H1 (cell line): ENCODE results near the gene COL19A1. TPM values are rescaled to one million over a fixed set of nuclear protein-coding genes. Genes with fewer than 3 reads are reported as not detected.

Experiments
- CTCF ChIA-PET: fragments of 300-600 bp; sonication (Branson Sonifier 250); formaldehyde crosslinking; loops from one replicate; lab custom pipeline; 2021; ENCODE audit not compliant: partially characterized antibody; lab: Charles Lee
- POLR2A ChIA-PET: fragments of 300-600 bp; sonication (Branson Sonifier 250); formaldehyde crosslinking; loops from one replicate; lab custom pipeline; 2021; ENCODE audit warnings: inconsistent platforms; ENCODE audit not compliant: partially characterized antibody; lab: Charles Lee
- DNase-seq, 2 experiments: peaks; one replicate each; pipeline versions ENCODE4 v3.0.0 to v3.0.0-alpha.2; 2010 to 2022; ENCODE audit warnings: low spot score in 2 of 2, low read depth in 1 of 2, mixed read lengths in 1 of 2
- FAIRE-seq: peaks from 2 replicates; lab custom pipeline; 2011; peaks lifted over from hg19 to GRCh38; lab: Jason Lieb, UNC
- H2AFZ ChIP-seq: 2 replicates; pipeline ENCODE4 v1.8.1; 2012; ENCODE audit warnings: low read length, inconsistent platforms
- H2AK5ac ChIP-seq: 2 replicates; pipeline ENCODE4 v1.6.1; 2013; ENCODE audit warnings: low read depth, low read length
- H2BK120ac ChIP-seq: replicated peaks from 2 replicates; pipeline ENCODE3; 2013; ENCODE audit warnings: low read depth, low read length, inconsistent platforms
- H2BK12ac ChIP-seq: 2 replicates; pipeline ENCODE4 v1.6.1; 2013; ENCODE audit warnings: low read depth, low read length
- H2BK15ac ChIP-seq: 2 replicates; pipeline ENCODE4 v1.6.1; 2013; ENCODE audit warnings: low read length
- H2BK20ac ChIP-seq: 2 replicates; pipeline ENCODE4 v1.6.1; 2013; ENCODE audit warnings: low read length
- H2BK5ac ChIP-seq: 2 replicates; pipeline ENCODE4 v1.6.1; 2013; ENCODE audit warnings: low read depth, low read length
- H3K14ac ChIP-seq: 2 replicates; pipeline ENCODE4 v1.6.1; 2013; ENCODE audit warnings: inconsistent platforms; ENCODE audit not compliant: insufficient read length
- H3K18ac ChIP-seq: 2 replicates; pipeline ENCODE4 v1.6.1; 2013; ENCODE audit warnings: low read length; ENCODE audit errors: extremely low read depth
- H3K23ac ChIP-seq: 2 replicates; pipeline ENCODE4 v1.6.1; 2013; ENCODE audit warnings: inconsistent platforms; ENCODE audit not compliant: insufficient read length
- H3K23me2 ChIP-seq: 2 replicates; pipeline ENCODE4 v1.6.1; 2013; ENCODE audit warnings: low read depth, low read length
- H3K27ac ChIP-seq: 2 replicates; pipeline ENCODE4 v1.6.1; 2011; ENCODE audit warnings: low read depth, low read length, inconsistent platforms
- H3K27me3 ChIP-seq, 4 experiments: replicated peaks in 1 of 4; 1 replicate in 1 of 4; 2 replicates in 3 of 4; pipeline versions ENCODE4 v1.6.1 to v1.8.1; 2011 to 2013; ENCODE audit warnings: low read length in 3 of 4, mild to moderate bottlenecking in 3 of 4, inconsistent platforms in 2 of 4, mixed read lengths in 2 of 4, moderate library complexity in 1 of 4; ENCODE audit not compliant: control insufficient read depth in 3 of 4, insufficient read depth in 3 of 4; ENCODE audit errors: extremely low read depth in 1 of 4
- H3K36me3 ChIP-seq, 4 experiments: 2 replicates each; pipeline versions ENCODE4 v1.6.1 to v1.8.1; 2011 to 2013; ENCODE audit warnings: mild to moderate bottlenecking in 4 of 4, low read length in 3 of 4, moderate library complexity in 2 of 4, control low read depth in 1 of 4, inconsistent platforms in 1 of 4; ENCODE audit not compliant: insufficient read depth in 4 of 4, control insufficient read depth in 2 of 4
- H3K4ac ChIP-seq: replicated peaks from 2 replicates; pipeline ENCODE3; 2013; ENCODE audit warnings: low read length, low read depth, mixed read lengths, inconsistent platforms; ENCODE audit not compliant: insufficient read length
- H3K4me1 ChIP-seq, 4 experiments: replicated peaks in 1 of 4; 1 replicate in 1 of 4; 2 replicates in 3 of 4; pipeline versions ENCODE4 v1.6.1 to v1.8.1; 2011 to 2013; ENCODE audit warnings: low read length in 3 of 4, inconsistent platforms in 2 of 4, mixed read lengths in 1 of 4; ENCODE audit not compliant: insufficient read depth in 4 of 4, control insufficient read depth in 3 of 4
- H3K4me2 ChIP-seq, 2 experiments: 2 replicates each; pipeline versions ENCODE4 v1.6.1 to v1.8.1; 2011 to 2013; ENCODE audit warnings: low read depth in 2 of 2, low read length in 2 of 2, control low read depth in 1 of 2, inconsistent platforms in 1 of 2, mild to moderate bottlenecking in 1 of 2; ENCODE audit not compliant: insufficient read depth in 1 of 2
- H3K4me3 ChIP-seq, 4 experiments: fragments of 200-600, 300-600 bp in 1 of 4; sonication (generic), shearing (Covaris generic), sonication (Bioruptor Twin) in 1 of 4; 2 replicates each; pipeline versions ENCODE4 v1.5.1 to v1.8.1; 2011 to 2016; ENCODE audit warnings: low read length in 4 of 4, low read depth in 3 of 4, control low read depth in 2 of 4, inconsistent platforms in 2 of 4, mild to moderate bottlenecking in 2 of 4, mixed read lengths in 1 of 4, moderate library complexity in 1 of 4; ENCODE audit not compliant: insufficient read depth in 2 of 4; ENCODE audit errors: extremely low read depth in 1 of 4
- H3K56ac ChIP-seq: replicated peaks from 2 replicates; pipeline ENCODE3; 2013; ENCODE audit warnings: low read depth, mild to moderate bottlenecking, mixed read lengths, low read length, inconsistent platforms; ENCODE audit not compliant: insufficient read length
- H3K79me1 ChIP-seq: 2 replicates; pipeline ENCODE4 v1.6.1; 2013; ENCODE audit warnings: low read depth, low read length, control low read depth
- H3K79me2 ChIP-seq, 2 experiments: 2 replicates each; pipeline versions ENCODE4 v1.6.1 to v1.8.1; 2012 to 2013; ENCODE audit warnings: low read length in 2 of 2, mild to moderate bottlenecking in 2 of 2, inconsistent platforms in 1 of 2; ENCODE audit not compliant: insufficient read depth in 2 of 2, control insufficient read depth in 1 of 2
- H3K9ac ChIP-seq, 4 experiments: replicated peaks in 1 of 4; 1 replicate in 1 of 4; 2 replicates in 3 of 4; pipeline versions ENCODE4 v1.6.1 to v1.8.1; 2011 to 2013; ENCODE audit warnings: low read depth in 3 of 4, low read length in 3 of 4, control low read depth in 2 of 4, mild to moderate bottlenecking in 2 of 4, moderate library complexity in 2 of 4, inconsistent platforms in 1 of 4; ENCODE audit errors: extremely low read depth in 1 of 4
- H3K9me3 ChIP-seq, 2 experiments: 2 replicates each; pipeline versions ENCODE4 v1.6.1 to v1.8.1; 2012 to 2013; ENCODE audit warnings: mild to moderate bottlenecking in 2 of 2, moderate library complexity in 2 of 2, control low read depth in 1 of 2, inconsistent platforms in 1 of 2, low read depth in 1 of 2, low read length in 1 of 2, mixed read lengths in 1 of 2; ENCODE audit not compliant: insufficient read depth in 2 of 2
- H4K20me1 ChIP-seq, 2 experiments: replicated peaks in 1 of 2; 2 replicates each; pipeline versions ENCODE3 to v1.8.1; 2011 to 2013; ENCODE audit warnings: inconsistent platforms in 2 of 2, low read length in 2 of 2, mild to moderate bottlenecking in 1 of 2; ENCODE audit not compliant: insufficient read depth in 2 of 2, control insufficient read depth in 1 of 2
- H4K5ac ChIP-seq: 2 replicates; pipeline ENCODE4 v1.6.1; 2013; ENCODE audit warnings: low read length, low read depth, mixed read lengths, inconsistent platforms; ENCODE audit not compliant: insufficient read length
- H4K8ac ChIP-seq: 2 replicates; pipeline ENCODE4 v1.8.0; 2013; ENCODE audit warnings: mild to moderate bottlenecking, moderate library complexity, low read length, inconsistent platforms; ENCODE audit not compliant: insufficient read depth; ENCODE audit errors: extremely low read depth
- H4K91ac ChIP-seq: replicated peaks from 2 replicates; pipeline ENCODE3; 2013; ENCODE audit warnings: low read length, mixed read lengths, inconsistent platforms; ENCODE audit not compliant: insufficient read length
- BCL11A ChIP-seq, 2 experiments: IDR thresholded peaks; one replicate each; pipeline ENCODE4 v1.6.1; 2011; ENCODE audit warnings: low read depth in 2 of 2, low read length in 2 of 2, mild to moderate bottlenecking in 2 of 2
- CBX8 ChIP-seq: fragments of 300-800, 300-1000 bp; sonication (generic); IDR thresholded peaks from 2 replicates; pipeline ENCODE4 v1.7.1; 2016; ENCODE audit warnings: low read depth, low read length, borderline replicate concordance
- KDM1A ChIP-seq: fragments of 200-600, 300-600 bp; sonication (generic); IDR thresholded peaks from 2 replicates; pipeline ENCODE4 v1.7.1; 2016; ENCODE audit warnings: mild to moderate bottlenecking, low read length, borderline replicate concordance
- POLR2AphosphoS5 ChIP-seq: IDR thresholded peaks from 2 replicates; pipeline ENCODE4 v1.6.1; 2011; ENCODE audit warnings: low read depth, low read length
- POU5F1 ChIP-seq: IDR thresholded peaks from 2 replicates; pipeline ENCODE4 v1.6.1; 2011; ENCODE audit warnings: low read depth, mild to moderate bottlenecking, low read length, moderate library complexity
- RBBP5 ChIP-seq: IDR thresholded peaks from 2 replicates; pipeline ENCODE4 v1.7.1; 2012; ENCODE audit warnings: low read depth, mild to moderate bottlenecking, inconsistent platforms, low read length, moderate library complexity, borderline replicate concordance
- RNF2 ChIP-seq: fragments of 200-900, 300-1000 bp; sonication (generic); IDR thresholded peaks from 2 replicates; pipeline ENCODE4 v1.7.1; 2016; ENCODE audit warnings: borderline replicate concordance, low read depth, mild to moderate bottlenecking, antibody characterized with exemption, low read length; ENCODE audit not compliant: poor library complexity, severe bottlenecking; ENCODE audit errors: missing control alignments
- WGBS, 2 experiments: shearing (Covaris generic) in 1 of 2; methylation state at CpG; one replicate each; pipeline versions ENCODE4 v1.1.6 to v1.1.7; 2013 to 2015; ENCODE audit warnings: low lambda C conversion rate in 2 of 2, mixed read lengths in 2 of 2, inconsistent platforms in 1 of 2, low coverage in 1 of 2, missing lambda C conversion rate in 1 of 2; ENCODE audit not compliant: insufficient replicate concordance in 2 of 2, insufficient coverage in 1 of 2, insufficient read length in 1 of 2; ENCODE audit errors: extremely low coverage in 1 of 2, missing lambda C conversion rate in 1 of 2; 5-methylcytosine and 5-hydroxymethylcytosine counted together
- polyA plus RNA-seq, 7 experiments: library from polyadenylated mRNA; depleted of rRNA in 3 of 7; stranded (reverse) in 5 of 7; unstranded in 2 of 7; fragments of >200 nt in 5 of 7; fragments of 200-250 nt in 2 of 7; gene quantifications; 1 replicate in 5 of 7; 2 replicates in 1 of 7; 4 replicates in 1 of 7; pipeline versions ENCODE4 v1.2.1 to v1.2.3, GENCODE V29; 2011 to 2013; ENCODE audit warnings: missing spikeins in 2 of 7, mixed read lengths in 2 of 7
- total RNA-seq: library from RNA; stranded (reverse); fragmentation: NEBNext Ultra II Directional; extraction: Animal tissue kit (Norgen Biotek cat#: 25700); gene quantifications from 2 replicates; pipeline ENCODE4 v1.2.1, GENCODE V29; 2021
- TF ChIP-seq, protein P1 (sequence below): IDR thresholded peaks from 2 replicates; pipeline ENCODE4 v1.6.1; 2012; ENCODE audit warnings: inconsistent platforms
- TF ChIP-seq, protein P2 (sequence below): IDR thresholded peaks from 2 replicates; pipeline ENCODE4 v1.6.1; 2011; ENCODE audit warnings: low read length, improper control_type of control experiment
- TF ChIP-seq, protein P3 (sequence below): IDR thresholded peaks from 2 replicates; pipeline ENCODE4 v1.6.1; 2012; ENCODE audit warnings: low read length, inconsistent platforms

The COL19A1 gene
- total and polyA plus RNA-seq, 2 of the 8 experiments (the other 6 are each of a cell fraction or from before 2014, with no cell fraction given), result not detected

DNA sequence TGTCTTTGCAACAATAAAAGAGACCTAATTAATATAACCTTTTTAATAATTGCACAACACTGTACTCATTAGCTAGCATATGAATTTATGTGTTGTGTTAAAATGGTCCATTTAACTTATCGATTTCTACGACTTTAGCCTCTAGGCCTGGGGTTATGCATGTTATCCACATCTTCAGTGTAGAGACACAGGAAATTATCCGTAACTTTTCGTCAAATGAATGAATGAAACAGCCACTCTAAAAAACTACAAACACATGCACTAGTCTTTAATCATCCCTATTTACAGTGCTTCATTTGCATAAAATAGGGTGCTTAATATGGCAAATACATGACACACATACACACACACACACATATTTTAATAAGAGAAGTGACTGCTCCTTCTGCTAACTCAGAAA, 47.2 kb upstream of the COL19A1 start:
- Histone ChIP-seq H3K56ac (no peak overlapping the region), H3K27me3 (no peaks in the 10 kb centered on the region), H3K9ac (no peak overlapping the region), H3K23me2 (no peaks in the 10 kb centered on the region), H4K91ac (no peak overlapping the region), H2AK5ac (no peak overlapping the region), H3K4me2 (no peak overlapping the region), H3K79me2 (no peaks in the 10 kb centered on the region), H3K9me3 (no peaks in the 10 kb centered on the region), H3K27ac (no peak overlapping the region), H3K36me3 (no peaks in the 10 kb centered on the region), H2BK15ac (no peak overlapping the region), H2BK5ac (no peak overlapping the region), H3K4me1 (peaks cover 0 to 2% (median 0%) of the 10 kb centered on the region in 4 experiments; a peak in 1 of 7 replicates), H2BK20ac (no peak overlapping the region), H3K14ac (no peak overlapping the region), H3K18ac (no peak overlapping the region), H2AFZ (no peak overlapping the region), H3K23ac (no peak overlapping the region), H3K4me3 (no peak overlapping the region), H4K8ac (no peak overlapping the region), H2BK12ac (no peak overlapping the region), H4K5ac (no peak overlapping the region), H3K4ac (no peak overlapping the region), H3K79me1 (no peaks in the 10 kb centered on the region), H4K20me1 (no peaks in the 10 kb centered on the region), H2BK120ac (no peak overlapping the region)
- CTCF ChIA-PET, result interaction anchor here (1.0 kb wide), 1 partner anchor 289 kb away, joined by 3 read pairs; no protein-coding TSS in a partner anchor
- DNase-seq (no peak), FAIRE-seq (no peak)
- POLR2A ChIA-PET, result no interaction called here
- WGBS, 2 experiments, result 91% methylated on average over 4 of the region's 4 CpGs; no CpG with 5 or more reads in 1 of the 2 experiments
- TF ChIP-seq, protein P1, sequence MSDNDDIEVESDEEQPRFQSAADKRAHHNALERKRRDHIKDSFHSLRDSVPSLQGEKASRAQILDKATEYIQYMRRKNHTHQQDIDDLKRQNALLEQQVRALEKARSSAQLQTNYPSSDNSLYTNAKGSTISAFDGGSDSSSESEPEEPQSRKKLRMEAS, result no peak
- no peak for TF ChIP-seq RBBP5
- TF ChIP-seq, protein P2, sequence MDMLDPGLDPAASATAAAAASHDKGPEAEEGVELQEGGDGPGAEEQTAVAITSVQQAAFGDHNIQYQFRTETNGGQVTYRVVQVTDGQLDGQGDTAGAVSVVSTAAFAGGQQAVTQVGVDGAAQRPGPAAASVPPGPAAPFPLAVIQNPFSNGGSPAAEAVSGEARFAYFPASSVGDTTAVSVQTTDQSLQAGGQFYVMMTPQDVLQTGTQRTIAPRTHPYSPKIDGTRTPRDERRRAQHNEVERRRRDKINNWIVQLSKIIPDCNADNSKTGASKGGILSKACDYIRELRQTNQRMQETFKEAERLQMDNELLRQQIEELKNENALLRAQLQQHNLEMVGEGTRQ, result no peak
- TF ChIP-seq BCL11A (IDR thresholded peaks at IDR 0.05; ENCODE audit: low read depth in 2 of 2, low read length in 2 of 2), result no peak
- TF ChIP-seq POU5F1, result no peak
- TF ChIP-seq, protein P3, sequence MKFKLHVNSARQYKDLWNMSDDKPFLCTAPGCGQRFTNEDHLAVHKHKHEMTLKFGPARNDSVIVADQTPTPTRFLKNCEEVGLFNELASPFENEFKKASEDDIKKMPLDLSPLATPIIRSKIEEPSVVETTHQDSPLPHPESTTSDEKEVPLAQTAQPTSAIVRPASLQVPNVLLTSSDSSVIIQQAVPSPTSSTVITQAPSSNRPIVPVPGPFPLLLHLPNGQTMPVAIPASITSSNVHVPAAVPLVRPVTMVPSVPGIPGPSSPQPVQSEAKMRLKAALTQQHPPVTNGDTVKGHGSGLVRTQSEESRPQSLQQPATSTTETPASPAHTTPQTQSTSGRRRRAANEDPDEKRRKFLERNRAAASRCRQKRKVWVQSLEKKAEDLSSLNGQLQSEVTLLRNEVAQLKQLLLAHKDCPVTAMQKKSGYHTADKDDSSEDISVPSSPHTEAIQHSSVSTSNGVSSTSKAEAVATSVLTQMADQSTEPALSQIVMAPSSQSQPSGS, result no peak
- TF ChIP-seq RNF2, result no peak
- no peak for TF ChIP-seq CBX8
- no peak for TF ChIP-seq POLR2AphosphoS5
- no peak for TF ChIP-seq KDM1A
